IPS-20b (cell line): ENCODE measurements around the gene SIN3B.
A peak's percentile ranks its signal among the peaks of the same experiment; 100 is the strongest.

Experiments used
- H3K27ac ChIP-seq: one replicate; pipeline ENCODE4 v1.5.1; 2013; ENCODE audit warnings: low read length
- H3K27me3 ChIP-seq: 2 replicates; pipeline ENCODE4 v1.6.1; 2013; ENCODE audit warnings: mild to moderate bottlenecking, low read length, inconsistent platforms; ENCODE audit not compliant: insufficient read depth
- H3K36me3 ChIP-seq: 2 replicates; pipeline ENCODE4 v1.6.1; 2013; ENCODE audit warnings: low read depth, mild to moderate bottlenecking, inconsistent platforms, low read length, moderate library complexity; ENCODE audit not compliant: insufficient read depth
- H3K4me1 ChIP-seq: 2 replicates; pipeline ENCODE4 v1.6.1; 2013; ENCODE audit warnings: mild to moderate bottlenecking, control low read depth, inconsistent platforms, low read length, moderate library complexity; ENCODE audit not compliant: insufficient read depth
- H3K4me3 ChIP-seq: 2 replicates; pipeline ENCODE4 v1.5.1; 2013; ENCODE audit warnings: mild to moderate bottlenecking, low read length, inconsistent platforms
- H3K9ac ChIP-seq: 2 replicates; pipeline ENCODE4 v1.6.1; 2013; ENCODE audit warnings: low read depth, mild to moderate bottlenecking, inconsistent platforms, low read length, moderate library complexity
- H3K9me3 ChIP-seq: 2 replicates; pipeline ENCODE4 v1.6.1; 2013; ENCODE audit warnings: mild to moderate bottlenecking, low read depth, low read length, inconsistent platforms; ENCODE audit not compliant: insufficient read depth

The SIN3B gene

GRCh38 chr19:16893686-16893989, 64.4 kb downstream of the SIN3B start:
- no peak overlapping the region for H3K27ac ChIP-seq
- H3K27me3 ChIP-seq, result peaks cover 25% of the 10 kb centered on the region
- no peaks in the 10 kb centered on the region for H3K9me3 ChIP-seq
- no peak overlapping the region for H3K4me3 ChIP-seq
- H3K4me1 ChIP-seq, result no peaks in the 10 kb centered on the region
- no peak overlapping the region for H3K9ac ChIP-seq
- H3K36me3 ChIP-seq, result no peaks in the 10 kb centered on the region

- H3K36me3 ChIP-seq, result no peaks in the 10 kb centered on the region
- H3K4me3 ChIP-seq, result no peak overlapping the region
- no peak overlapping the region for H3K27ac ChIP-seq
- H3K9ac ChIP-seq, result no peak overlapping the region
- peaks cover 30% of the 10 kb centered on the region for H3K27me3 ChIP-seq
- no peaks in the 10 kb centered on the region for H3K9me3 ChIP-seq
- H3K4me1 ChIP-seq, result no peaks in the 10 kb centered on the region
Observed at GRCh38 chr19:16894080-16894479, 64.9 kb downstream of the SIN3B start.

- Histone ChIP-seq H3K36me3 (no peaks in the 10 kb centered on the region), H3K4me3 (peak overlapping the region; percentile 77), H3K27ac (no peak overlapping the region), H3K27me3 (peaks cover 30% of the 10 kb centered on the region), H3K4me1 (no peaks in the 10 kb centered on the region), H3K9me3 (no peaks in the 10 kb centered on the region), H3K9ac (no peak overlapping the region)
Observed at GRCh38 chr19:16895467-16896145, 66.4 kb downstream of the SIN3B start.

GRCh38 chr19:16896146-16897028, 67.2 kb downstream of the SIN3B start:
- Histone ChIP-seq H3K36me3 (no peaks in the 10 kb centered on the region), H3K9me3 (no peaks in the 10 kb centered on the region), H3K4me1 (no peaks in the 10 kb centered on the region), H3K9ac (no peak overlapping the region; the same call in 1 of the 2 replicates), H3K4me3 (peak overlapping the region; percentile 77), H3K27ac (no peak overlapping the region), H3K27me3 (peaks cover 30% of the 10 kb centered on the region)

- peak overlapping the region; percentile 65; the same call in 1 of the 2 replicates for H3K4me3 ChIP-seq
- peaks cover 30% of the 10 kb centered on the region for H3K27me3 ChIP-seq
- H3K9ac ChIP-seq, result no peak overlapping the region
- no peaks in the 10 kb centered on the region for H3K36me3 ChIP-seq
- H3K27ac ChIP-seq, result no peak overlapping the region
- H3K4me1 ChIP-seq, result no peaks in the 10 kb centered on the region
- no peaks in the 10 kb centered on the region for H3K9me3 ChIP-seq
Observed at GRCh38 chr19:16897029-16897855, 68.0 kb downstream of the SIN3B start.

- Histone ChIP-seq H3K4me1 (no peaks in the 10 kb centered on the region), H3K27ac (no peak overlapping the region), H3K9ac (no peak overlapping the region), H3K27me3 (peaks cover 30% of the 10 kb centered on the region), H3K36me3 (no peaks in the 10 kb centered on the region), H3K4me3 (peak overlapping the region; percentile 65; the same call in 1 of the 2 replicates), H3K9me3 (no peaks in the 10 kb centered on the region)
Observed at GRCh38 chr19:16897856-16898161, 68.6 kb downstream of the SIN3B start.

- peaks cover 30% of the 10 kb centered on the region for H3K27me3 ChIP-seq
- no peak overlapping the region for H3K4me3 ChIP-seq
- no peaks in the 10 kb centered on the region for H3K4me1 ChIP-seq
- no peak overlapping the region for H3K9ac ChIP-seq
- H3K36me3 ChIP-seq, result no peaks in the 10 kb centered on the region
- H3K27ac ChIP-seq, result no peak overlapping the region
- no peaks in the 10 kb centered on the region for H3K9me3 ChIP-seq
Observed at GRCh38 chr19:16898361-16899015, 69.3 kb downstream of the SIN3B start.

GRCh38 chr19:16899566-16900075, 70.4 kb downstream of the SIN3B start:
- H3K27ac ChIP-seq, result no peak overlapping the region
- H3K9ac ChIP-seq, result no peak overlapping the region
- peaks cover 30% of the 10 kb centered on the region for H3K27me3 ChIP-seq

GRCh38 chr19:16901491-16902175, 72.4 kb downstream of the SIN3B start:
- Histone ChIP-seq H3K27me3 (peaks cover 17% of the 10 kb centered on the region), H3K36me3 (no peaks in the 10 kb centered on the region), H3K9me3 (no peaks in the 10 kb centered on the region), H3K4me3 (no peak overlapping the region), H3K4me1 (no peaks in the 10 kb centered on the region), H3K9ac (no peak overlapping the region), H3K27ac (no peak overlapping the region)

More at GRCh38 chr19:16899566-16900075, 70.4 kb downstream of the SIN3B start:
- Histone ChIP-seq H3K9me3 (no peaks in the 10 kb centered on the region), H3K4me1 (no peaks in the 10 kb centered on the region), H3K4me3 (no peak overlapping the region), H3K36me3 (no peaks in the 10 kb centered on the region)

GRCh38 chr19:16902545-16902944, 73.3 kb downstream of the SIN3B start:
- Histone ChIP-seq H3K4me1 (no peaks in the 10 kb centered on the region), H3K9ac (no peak overlapping the region), H3K27me3 (peaks cover 15% of the 10 kb centered on the region), H3K36me3 (no peaks in the 10 kb centered on the region), H3K27ac (no peak overlapping the region), H3K9me3 (no peaks in the 10 kb centered on the region), H3K4me3 (no peak overlapping the region)

GRCh38 chr19:16903347-16903746, 74.1 kb downstream of the SIN3B start:
- Histone ChIP-seq H3K27ac (no peak overlapping the region), H3K9me3 (no peaks in the 10 kb centered on the region), H3K27me3 (peaks cover 7% of the 10 kb centered on the region), H3K36me3 (no peaks in the 10 kb centered on the region), H3K4me1 (no peaks in the 10 kb centered on the region), H3K9ac (no peak overlapping the region), H3K4me3 (no peak overlapping the region)
